Adipose tissue (tissue), 3 donors: ENCODE measurements around the gene SYNPO2L. TPM values are rescaled to one million over a fixed set of nuclear protein-coding genes. Genes with fewer than 3 reads are reported as not detected.
"Not testable (repeated sequence)": the region's sequence is repeated elsewhere in the genome, so short reads cannot be mapped to it uniquely, and the experiment has no call there.

ENCODE experiments used
- H3K27ac ChIP-seq: one replicate; pipeline ENCODE4 v1.5.1; 2013; ENCODE audit warnings: low read depth, low read length
- WGBS, 3 donors: extraction: QIAGEN DNeasy Blood & Tissue Kit; methylation state at CpG; one replicate each; pipeline ENCODE4 v1.1.7; 2013; 5-methylcytosine and 5-hydroxymethylcytosine counted together
- polyA plus RNA-seq, 3 donors: library from polyadenylated mRNA; stranded (reverse); fragments of 200-250 nt; gene quantifications; one replicate each; pipeline ENCODE4 v1.2.3, GENCODE V29; 2013
- donor health status: healthy with polysubstance abuse.
- donor health status: Bipolar disorder and iron deficiency.
- donor health status: healthy.

The SYNPO2L gene
- polyA plus RNA-seq, 3 donors, result 0.01 to 0.11 (median 0.07) TPM

DNA sequence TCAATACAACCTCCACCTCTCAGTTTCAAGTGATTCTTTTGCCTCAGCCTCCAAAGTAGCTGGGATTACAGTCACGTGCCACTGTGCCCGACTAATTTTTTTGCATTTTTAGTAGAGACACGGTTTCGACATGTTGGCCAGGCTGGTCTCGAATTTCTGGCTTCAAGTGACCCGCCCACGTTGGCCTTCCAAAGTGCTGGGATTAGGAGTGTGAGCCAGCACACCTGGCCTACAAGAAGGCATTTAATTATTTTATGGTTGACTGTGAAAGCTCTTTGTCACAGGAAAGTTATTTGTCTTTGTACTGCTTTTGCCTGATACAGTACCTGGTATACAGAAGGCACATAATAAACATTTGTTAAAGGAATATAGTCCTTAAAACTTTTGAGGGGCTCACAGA lies 27.4 kb downstream of the SYNPO2L start:
- H3K27ac ChIP-seq, result no peak overlapping the region
- WGBS, 3 donors, result 32 to 76% (median 73%) methylated on average over 7 of the region's 7 CpGs

DNA sequence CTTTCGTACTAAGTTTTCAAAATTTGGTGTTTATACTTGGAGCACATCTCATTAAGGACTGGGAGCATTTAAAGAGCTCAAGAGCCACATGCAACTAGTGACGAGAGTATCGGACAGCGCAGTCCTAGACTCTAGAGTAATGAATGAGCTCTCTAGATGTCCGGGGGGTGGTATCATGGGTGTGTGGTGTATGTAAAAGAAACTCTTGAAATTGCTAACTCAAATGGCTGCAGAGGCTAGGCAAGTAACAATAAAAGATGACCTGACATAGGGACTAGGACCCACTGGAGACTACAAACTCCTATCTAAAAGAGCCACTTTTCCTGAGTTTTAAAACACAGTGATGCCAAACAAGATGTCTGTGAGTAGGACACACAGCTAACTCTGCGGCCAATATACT lies 28.5 kb downstream of the SYNPO2L start:
- WGBS, 3 donors, result 95 to 98% (median 98%) methylated on average over 6 of the region's 6 CpGs

DNA sequence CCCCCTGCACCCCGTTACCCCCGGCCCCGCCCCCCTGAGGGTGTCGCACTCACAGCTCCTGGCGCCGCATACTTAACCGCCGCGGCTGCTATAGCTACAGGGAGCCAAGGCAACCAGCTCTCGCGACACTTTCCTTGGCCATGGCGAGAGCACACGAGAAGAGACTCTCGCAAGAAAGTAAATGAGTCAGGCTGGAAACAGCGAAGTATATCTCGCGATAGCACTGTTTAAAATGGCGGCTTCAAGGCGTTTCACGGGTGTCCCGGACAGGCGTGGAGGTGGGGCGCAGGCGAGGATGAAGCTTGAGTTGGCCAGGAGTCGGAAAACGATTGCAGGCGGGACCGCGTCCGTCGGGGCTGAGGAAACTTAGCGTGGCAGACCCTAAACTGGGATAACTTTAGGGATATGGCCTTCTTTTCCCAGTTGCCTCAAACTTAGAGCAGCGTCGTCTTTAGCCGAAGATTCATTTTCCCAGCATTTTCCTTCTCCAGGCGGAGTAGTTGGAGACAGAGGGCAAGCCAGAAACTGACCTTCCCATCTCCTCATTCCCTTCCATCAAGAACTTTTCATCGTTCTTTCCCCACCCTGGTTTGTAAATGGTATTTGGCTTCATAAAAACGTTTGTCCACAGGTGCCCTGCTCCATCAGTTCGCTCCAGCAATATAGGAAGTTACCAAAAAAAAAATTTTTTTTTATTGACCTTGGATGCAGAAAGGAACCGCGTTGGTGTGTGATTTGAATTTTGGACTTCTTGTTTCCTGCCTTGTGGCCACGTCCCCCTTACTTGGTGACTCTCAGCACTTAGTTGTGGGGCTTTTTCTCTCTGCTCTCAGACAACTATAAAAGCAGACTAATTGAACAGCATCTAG lies 29.7 kb downstream of the SYNPO2L start:
- WGBS, 3 donors, result 1 to 2% (median 2%) methylated on average over 42 of the region's 42 CpGs
- H3K27ac ChIP-seq, result no peak overlapping the region

More for the DNA sequence above, 28.5 kb downstream of the SYNPO2L start:
- no peak overlapping the region for H3K27ac ChIP-seq

DNA sequence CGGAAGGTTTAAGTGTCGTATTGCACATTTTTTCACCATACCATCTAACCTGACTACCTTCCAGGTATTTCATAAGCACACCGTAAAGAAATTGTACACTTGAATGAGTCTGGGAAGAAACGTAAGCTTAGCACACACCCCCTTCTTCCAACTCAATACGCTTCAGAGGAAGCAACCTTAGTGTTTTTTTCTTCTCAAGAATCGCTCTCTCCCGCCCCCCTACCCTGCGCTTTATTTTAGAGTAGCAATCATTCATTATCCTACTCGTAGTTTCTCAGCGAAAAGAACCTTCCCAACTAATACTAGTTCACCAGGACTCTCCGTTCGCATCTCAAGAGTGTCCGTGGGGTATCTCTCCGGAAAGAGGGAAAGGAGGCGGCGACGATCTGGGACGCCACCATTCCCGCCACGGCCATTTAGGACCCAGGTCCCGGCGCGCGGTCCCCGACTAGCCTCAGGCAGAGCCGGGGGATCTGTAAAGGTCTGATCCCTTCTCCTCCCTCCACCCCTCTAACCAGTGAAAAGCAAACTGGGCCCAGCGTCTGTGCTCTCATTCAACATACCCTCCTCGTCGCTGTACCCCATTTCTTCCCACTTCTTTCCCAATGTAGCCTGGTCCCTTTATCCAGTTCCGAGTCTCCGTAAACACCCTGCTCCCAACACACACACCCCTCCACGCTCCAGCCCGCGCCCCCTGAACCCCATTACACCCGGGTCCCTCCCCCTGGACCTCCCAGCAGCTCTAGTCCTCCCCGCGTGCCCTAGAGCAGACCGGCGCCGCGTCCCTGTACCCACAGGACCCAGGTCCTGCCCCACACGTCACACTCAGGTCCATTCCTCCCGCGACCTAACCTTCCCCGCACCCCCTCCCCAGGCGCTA lies 30.6 kb downstream of the SYNPO2L start:
- no peak overlapping the region for H3K27ac ChIP-seq
- 0 to 1% (median 1%) methylated on average over 45 to 46 of the region's 46 CpGs for WGBS, 3 donors

DNA sequence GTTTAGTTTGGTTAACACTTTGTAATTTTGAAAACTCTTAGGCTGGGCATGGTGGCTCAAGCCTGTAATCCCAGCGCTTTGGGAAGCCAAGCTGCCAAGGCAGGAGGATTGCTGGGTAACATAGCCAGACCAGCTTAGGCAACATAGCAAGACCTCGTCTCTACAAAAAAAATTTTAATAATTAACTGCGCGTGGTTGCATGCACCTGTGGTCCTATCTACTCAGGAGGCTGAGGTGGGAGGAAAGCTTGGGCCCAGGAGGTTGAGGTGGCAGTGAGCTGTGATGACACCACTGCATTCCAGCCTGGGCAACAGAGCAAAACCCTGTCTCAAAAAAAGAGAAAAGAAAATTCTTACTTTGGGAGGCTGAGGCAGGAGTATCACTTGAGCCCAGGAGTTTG lies 32.8 kb downstream of the SYNPO2L start:
- 83 to 95% (median 92%) methylated on average over 4 of the region's 4 CpGs for WGBS, 3 donors
- no peak overlapping the region for H3K27ac ChIP-seq

DNA sequence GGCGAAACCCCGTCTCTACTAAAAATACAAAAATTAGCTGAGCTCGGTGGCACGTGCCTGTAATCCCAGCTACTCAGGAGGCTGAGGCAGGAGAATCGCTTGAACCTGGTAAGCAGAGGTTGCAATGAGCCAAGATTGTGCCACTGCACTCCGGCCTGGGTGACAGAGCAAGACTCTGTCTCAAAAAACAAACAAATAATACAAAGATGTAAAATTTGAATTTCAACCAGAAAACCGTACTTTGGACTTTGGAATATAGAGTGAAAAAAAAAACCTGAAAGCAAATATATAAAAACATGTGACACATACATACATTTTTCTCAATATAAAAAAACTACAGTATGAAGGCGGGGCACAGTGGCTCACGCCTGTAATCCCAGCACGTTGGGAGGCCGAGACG lies 34.9 kb downstream of the SYNPO2L start:
- WGBS, 3 donors, result 70 to 96% (median 94%) methylated on average over 12 of the region's 12 CpGs

DNA sequence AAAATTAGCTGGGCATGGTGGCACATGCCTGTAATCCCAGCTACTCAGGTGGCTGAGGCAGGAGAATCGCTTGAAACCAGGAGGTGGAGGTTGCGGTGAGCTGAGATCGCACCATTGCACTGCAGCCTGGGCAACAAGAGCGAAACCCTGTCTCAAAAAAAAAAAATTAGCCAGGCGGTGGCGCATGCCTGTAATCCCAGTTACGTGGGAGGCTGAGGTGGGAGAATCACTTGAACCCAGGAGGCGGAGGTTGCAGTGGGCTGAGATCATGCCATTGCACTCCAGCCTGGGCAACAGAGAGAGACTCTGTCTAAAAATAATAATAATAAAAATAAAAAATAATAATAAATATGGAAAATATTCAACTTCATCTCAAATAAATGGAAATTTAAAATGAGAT lies 38.7 kb downstream of the SYNPO2L start:
- H3K27ac ChIP-seq, result not testable (repeated sequence)
- WGBS, 3 donors, result 96 to 100% (median 97%) methylated on average over 8 of the region's 8 CpGs

More for the DNA sequence above, 34.9 kb downstream of the SYNPO2L start:
- H3K27ac ChIP-seq, result not testable (repeated sequence)

DNA sequence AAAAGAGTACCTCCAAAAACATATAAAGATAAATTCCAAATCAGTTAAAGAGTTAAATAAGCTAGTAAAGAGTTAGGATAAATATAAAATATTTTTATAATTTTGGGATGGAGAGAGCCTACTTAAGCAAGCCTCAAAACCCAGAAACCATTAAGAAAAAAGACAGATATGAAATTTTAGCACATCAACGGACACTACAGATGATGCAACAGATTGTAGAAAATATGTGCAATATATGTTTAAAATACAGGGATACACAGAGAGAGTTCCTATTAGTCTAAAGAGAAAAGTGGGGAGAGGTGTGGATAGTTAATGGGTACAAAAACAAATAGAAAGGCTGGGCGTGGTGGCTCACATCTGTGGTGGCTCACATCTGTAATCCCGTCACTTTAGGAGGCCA lies 41.1 kb downstream of the SYNPO2L start:
- no peak overlapping the region for H3K27ac ChIP-seq
- WGBS, 3 donors, result 79 to 93% (median 90%) methylated on average over 3 of the region's 3 CpGs

DNA sequence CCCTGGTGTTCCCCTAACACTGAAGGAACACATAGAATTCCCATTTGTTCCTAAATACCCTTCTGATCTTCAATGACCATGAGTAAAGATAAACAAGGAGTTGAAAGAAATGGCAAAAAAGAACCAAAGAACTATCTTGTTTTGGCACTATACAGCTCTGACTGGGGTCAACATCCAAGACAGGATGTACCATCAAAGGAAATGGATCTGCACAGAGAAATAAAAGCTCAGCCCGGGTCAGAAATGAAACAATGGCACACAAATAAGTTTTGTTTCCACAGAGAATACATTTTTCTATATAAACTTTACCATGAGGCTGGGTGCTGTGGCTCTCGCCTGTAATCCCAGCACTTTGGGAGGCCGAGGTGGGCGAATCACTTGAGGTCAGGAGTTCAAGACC lies 46.7 kb downstream of the SYNPO2L start:
- H3K27ac ChIP-seq, result no peak overlapping the region
- WGBS, 3 donors, result 90 to 91% (median 91%) methylated on average over 4 of the region's 4 CpGs

DNA sequence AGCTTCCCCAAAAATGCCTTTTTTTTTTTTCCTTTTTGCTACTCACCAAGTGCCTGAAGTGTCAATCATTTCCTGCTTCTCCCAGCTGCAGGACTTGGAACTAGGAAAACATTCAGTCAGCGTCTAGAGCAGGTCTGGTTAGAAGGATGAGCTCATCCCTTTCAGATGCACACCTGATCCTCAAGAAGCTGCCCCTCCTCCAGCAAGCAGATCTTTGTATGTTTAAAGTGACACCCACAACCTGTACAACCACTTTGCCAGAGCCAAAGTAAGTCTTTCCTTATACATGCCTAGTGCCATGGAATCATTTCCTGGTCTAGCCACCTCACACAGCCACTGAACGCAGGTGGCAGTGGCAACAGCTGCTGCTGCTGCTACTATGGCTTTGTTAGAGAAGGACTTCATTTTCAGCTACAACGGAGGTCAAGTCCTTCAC lies 54.3 kb downstream of the SYNPO2L start:
- 26 to 70% (median 58%) methylated on average over 3 of the region's 3 CpGs for WGBS, 3 donors
- H3K27ac ChIP-seq, result no peak overlapping the region

DNA sequence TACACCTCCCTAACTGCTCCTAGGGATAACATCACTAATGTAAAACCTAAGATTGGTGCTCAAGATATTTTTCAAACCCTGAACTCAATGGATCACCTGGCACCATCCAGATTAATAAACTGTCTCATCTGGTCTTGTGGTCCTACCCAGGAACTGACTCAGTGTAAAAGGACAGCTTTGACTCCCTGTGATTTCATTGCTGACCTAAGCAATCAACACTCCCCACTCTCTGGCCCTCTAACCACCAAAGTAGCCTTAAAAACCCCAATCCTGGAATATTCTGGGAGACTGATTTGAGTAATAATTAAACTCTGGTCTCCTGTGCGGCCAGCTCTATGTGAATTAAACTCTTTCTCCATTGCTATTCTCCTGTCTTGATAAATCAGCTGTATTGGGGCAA lies 58.5 kb downstream of the SYNPO2L start:
- WGBS, 3 donors, result 86 to 97% (median 97%) methylated on average over 1 of the region's 1 CpG
- H3K27ac ChIP-seq, result no peak overlapping the region

Other genes starting within 250 kb of the SYNPO2L start
- 10 to 100 TPM; 38.0 to 81.3 (median 63.2) TPM for gene ANXA7, start 242.0 kb downstream of the SYNPO2L start, polyA plus RNA-seq
- 1 to 10 TPM in 1 of 3 donors, under 1 TPM in 2; 0.38 to 1.2 (median 0.61) TPM for gene MSS51, start 222.5 kb downstream of the SYNPO2L start, polyA plus RNA-seq
- 10 to 100 TPM; 14.6 to 44.3 (median 25.8) TPM for gene PPP3CB, start 160.0 kb downstream of the SYNPO2L start, polyA plus RNA-seq
- 10 to 100 TPM in 1 of 3 donors, 1 to 10 TPM in 2; 5.7 to 20.2 (median 7.6) TPM for gene USP54, start 64.7 kb downstream of the SYNPO2L start, polyA plus RNA-seq
- gene MYOZ1, start 14.6 kb downstream of the SYNPO2L start, polyA plus RNA-seq, result under 1 TPM; 0.34 to 0.49 (median 0.45) TPM
- gene AGAP5, start 42.1 kb upstream of the SYNPO2L start, polyA plus RNA-seq, result 1 to 10 TPM; 2.2 to 4.3 (median 3.3) TPM
- gene SEC24C, start 88.3 kb upstream of the SYNPO2L start, polyA plus RNA-seq, result 10 to 100 TPM; 22.1 to 34.1 (median 32.9) TPM
- gene CHCHD1, start 126.0 kb upstream of the SYNPO2L start, polyA plus RNA-seq, result 10 to 100 TPM; 24.0 to 53.3 (median 47.1) TPM
- 10 to 100 TPM; 47.1 to 86.5 (median 65.1) TPM for gene ZSWIM8, start 129.6 kb upstream of the SYNPO2L start, polyA plus RNA-seq
- gene NDST2, start 155.6 kb upstream of the SYNPO2L start, polyA plus RNA-seq, result 10 to 100 TPM in 1 of 3 donors, 1 to 10 TPM in 2; 7.8 to 22.6 (median 8.3) TPM
- gene CAMK2G, start 218.5 kb upstream of the SYNPO2L start, polyA plus RNA-seq, result 10 to 100 TPM in 2 of 3 donors, 1 to 10 TPM in 1; 6.2 to 13.5 (median 12.8) TPM